ENCODE data around the gene CCDC9. TPM values are rescaled to one million over a fixed set of nuclear protein-coding genes. Genes with fewer than 3 reads are reported as not detected.

CCDC9 gene
- total RNA-seq, 1 donor from 2014 or later, result 59.4 TPM

DNA sequence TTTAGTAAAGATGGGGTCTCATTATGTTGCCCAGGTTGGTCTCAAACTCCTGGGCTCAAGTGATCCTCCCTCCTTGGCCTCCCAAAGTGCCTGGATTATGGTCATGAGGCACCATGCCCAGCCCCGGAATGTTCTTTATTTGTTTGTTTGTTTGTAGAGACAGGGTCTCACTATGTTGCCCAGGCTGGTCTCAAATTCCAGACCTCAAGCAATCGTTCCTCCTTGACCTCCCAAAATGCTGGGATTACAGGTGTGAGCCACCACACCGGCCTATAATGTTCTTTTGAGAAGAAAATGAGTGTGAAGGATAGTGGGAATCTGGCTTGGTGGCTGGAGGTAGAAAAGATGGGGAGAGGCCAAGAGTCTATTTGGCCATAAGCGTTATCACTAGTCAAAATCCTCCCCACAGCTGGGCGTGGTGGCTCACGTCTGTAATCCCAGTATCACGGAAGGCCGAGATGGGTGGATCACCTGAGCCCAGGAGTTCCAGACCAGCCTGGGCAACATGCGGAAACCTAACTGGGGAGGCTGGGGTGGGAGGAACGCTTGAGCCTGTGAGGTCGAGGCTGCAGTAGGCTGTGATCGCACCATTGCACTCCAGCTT is 20.2 kb upstream of the CCDC9 start:
- no peak overlapping the region for H3K27ac Mint-ChIP-seq (ENCODE audit: unreplicated experiment)
- no peak overlapping the region for H3K4me3 Mint-ChIP-seq (ENCODE audit: unreplicated experiment)
- no peaks in the 10 kb centered on the region for H3K36me3 Mint-ChIP-seq (ENCODE audit: low read depth)
- peaks cover 31% of the 10 kb centered on the region for H3K4me1 Mint-ChIP-seq (ENCODE audit: low read depth)
- H3K9me3 Mint-ChIP-seq (ENCODE audit: low read depth), result no peaks in the 10 kb centered on the region
- DNase-seq (ENCODE audit: low spot score), result no peak
- no peaks in the 10 kb centered on the region for H3K27me3 Mint-ChIP-seq (ENCODE audit: low read depth)
- TF ChIP-seq, protein P1, sequence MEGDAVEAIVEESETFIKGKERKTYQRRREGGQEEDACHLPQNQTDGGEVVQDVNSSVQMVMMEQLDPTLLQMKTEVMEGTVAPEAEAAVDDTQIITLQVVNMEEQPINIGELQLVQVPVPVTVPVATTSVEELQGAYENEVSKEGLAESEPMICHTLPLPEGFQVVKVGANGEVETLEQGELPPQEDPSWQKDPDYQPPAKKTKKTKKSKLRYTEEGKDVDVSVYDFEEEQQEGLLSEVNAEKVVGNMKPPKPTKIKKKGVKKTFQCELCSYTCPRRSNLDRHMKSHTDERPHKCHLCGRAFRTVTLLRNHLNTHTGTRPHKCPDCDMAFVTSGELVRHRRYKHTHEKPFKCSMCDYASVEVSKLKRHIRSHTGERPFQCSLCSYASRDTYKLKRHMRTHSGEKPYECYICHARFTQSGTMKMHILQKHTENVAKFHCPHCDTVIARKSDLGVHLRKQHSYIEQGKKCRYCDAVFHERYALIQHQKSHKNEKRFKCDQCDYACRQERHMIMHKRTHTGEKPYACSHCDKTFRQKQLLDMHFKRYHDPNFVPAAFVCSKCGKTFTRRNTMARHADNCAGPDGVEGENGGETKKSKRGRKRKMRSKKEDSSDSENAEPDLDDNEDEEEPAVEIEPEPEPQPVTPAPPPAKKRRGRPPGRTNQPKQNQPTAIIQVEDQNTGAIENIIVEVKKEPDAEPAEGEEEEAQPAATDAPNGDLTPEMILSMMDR (IDR thresholded peaks at IDR 0.05), result no peak

DNA sequence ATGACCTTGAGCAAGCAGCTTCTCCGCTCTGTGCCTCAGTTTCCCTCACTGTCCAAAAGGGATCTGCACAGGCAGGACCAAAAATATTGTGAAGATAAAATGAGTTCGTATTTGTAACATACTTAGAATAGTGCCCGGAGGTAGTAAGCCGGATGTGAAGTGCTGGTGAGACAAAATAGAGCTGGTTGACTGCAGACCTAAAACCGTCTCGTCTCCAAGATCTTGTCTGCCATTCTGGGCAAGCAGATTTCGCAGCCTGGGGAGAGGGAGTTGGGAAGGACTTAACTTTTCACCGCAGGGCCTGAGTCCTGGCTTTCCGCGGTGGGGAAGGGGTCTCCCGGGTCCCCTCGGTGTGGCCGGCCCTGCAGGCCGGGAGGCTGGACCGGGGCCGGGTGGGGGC is 17.2 kb upstream of the CCDC9 start:
- DNase-seq (ENCODE audit: low spot score), result no peak
- Mint-ChIP-seq H3K36me3 (ENCODE audit: low read depth) (no peaks in the 10 kb centered on the region), H3K4me3 (ENCODE audit: unreplicated experiment) (peak overlapping the region; percentile 60), H3K27ac (ENCODE audit: unreplicated experiment) (no peak overlapping the region), H3K4me1 (ENCODE audit: low read depth) (peaks cover 23% of the 10 kb centered on the region), H3K27me3 (ENCODE audit: low read depth) (no peaks in the 10 kb centered on the region), H3K9me3 (ENCODE audit: low read depth) (no peaks in the 10 kb centered on the region)
- TF ChIP-seq, protein P1 (IDR thresholded peaks at IDR 0.05), result no peak

DNA sequence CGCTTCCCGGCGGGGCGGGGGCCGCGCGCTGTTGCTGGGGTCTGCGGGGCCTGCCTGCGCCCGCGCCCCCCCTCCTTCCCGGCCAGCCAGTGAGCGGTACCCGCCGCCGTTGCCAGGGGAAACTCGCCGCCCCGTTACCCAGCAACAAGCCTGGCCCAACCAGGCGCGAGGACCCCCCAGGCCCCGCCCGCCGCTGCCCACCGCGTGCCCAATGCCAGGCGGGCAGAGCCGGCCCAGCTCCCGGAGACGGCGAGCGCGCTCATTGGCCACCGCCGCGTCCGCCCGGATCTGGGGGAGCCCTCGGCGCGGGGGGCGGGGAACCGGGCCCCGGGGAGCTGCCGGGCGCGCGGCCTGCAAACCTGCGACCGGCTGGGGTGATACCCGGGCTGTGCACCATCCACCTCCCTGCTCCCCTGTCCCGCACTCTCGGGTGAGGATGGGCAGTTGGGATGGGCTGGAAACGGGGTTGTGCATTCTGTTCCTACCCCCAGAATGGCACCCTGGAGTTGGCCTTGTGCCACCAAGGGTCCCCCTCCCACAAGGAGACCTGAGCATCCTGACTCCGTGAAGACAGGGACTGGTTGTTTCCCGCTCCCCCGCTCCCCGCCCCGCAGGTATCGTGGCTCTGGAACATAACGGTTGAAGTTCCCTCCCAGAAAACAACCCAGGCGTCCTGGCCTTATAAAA is 16.6 kb upstream of the CCDC9 start:
- peak; percentile 95 for DNase-seq (ENCODE audit: low spot score)

DNA sequence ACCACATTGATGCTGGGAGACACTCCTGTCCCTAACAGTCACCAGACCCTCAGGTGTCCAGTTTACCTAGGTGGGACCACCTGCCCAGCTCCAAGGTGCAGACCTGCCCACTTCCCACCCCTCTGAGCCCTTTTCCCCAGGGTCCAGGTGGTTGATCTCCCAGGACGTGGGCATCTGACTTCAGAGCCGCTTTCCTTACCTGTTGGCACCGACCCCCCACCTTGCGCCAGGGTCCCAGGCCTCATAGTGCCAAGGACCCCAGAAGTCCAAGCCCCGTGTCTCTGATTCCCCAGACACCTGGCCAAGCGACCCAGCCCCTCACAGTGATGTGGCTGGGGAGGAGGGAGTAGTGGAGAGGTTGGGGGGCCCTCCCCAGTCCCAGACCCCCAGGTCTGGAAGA is 15.8 kb upstream of the CCDC9 start:
- Mint-ChIP-seq H3K4me3 (ENCODE audit: unreplicated experiment) (peak overlapping the region; percentile 25), H3K4me1 (ENCODE audit: low read depth) (peaks cover 36% of the 10 kb centered on the region), H3K9me3 (ENCODE audit: low read depth) (no peaks in the 10 kb centered on the region), H3K27me3 (ENCODE audit: low read depth) (no peaks in the 10 kb centered on the region), H3K27ac (ENCODE audit: unreplicated experiment) (peak overlapping the region; percentile 36), H3K36me3 (ENCODE audit: low read depth) (no peaks in the 10 kb centered on the region)
- TF ChIP-seq, protein P1 (IDR thresholded peaks at IDR 0.05), result no peak
- DNase-seq (ENCODE audit: low spot score), result no peak

More for the DNA sequence above, 16.6 kb upstream of the CCDC9 start:
- H3K27me3 Mint-ChIP-seq (ENCODE audit: low read depth), result no peaks in the 10 kb centered on the region
- TF ChIP-seq, protein P1 (IDR thresholded peaks at IDR 0.05), result no peak
- peak overlapping the region; percentile 40 for H3K4me3 Mint-ChIP-seq (ENCODE audit: unreplicated experiment)
- H3K36me3 Mint-ChIP-seq (ENCODE audit: low read depth), result no peaks in the 10 kb centered on the region
- no peaks in the 10 kb centered on the region for H3K9me3 Mint-ChIP-seq (ENCODE audit: low read depth)
- H3K4me1 Mint-ChIP-seq (ENCODE audit: low read depth), result peaks cover 29% of the 10 kb centered on the region
- H3K27ac Mint-ChIP-seq (ENCODE audit: unreplicated experiment), result peak overlapping the region; percentile 17

DNA sequence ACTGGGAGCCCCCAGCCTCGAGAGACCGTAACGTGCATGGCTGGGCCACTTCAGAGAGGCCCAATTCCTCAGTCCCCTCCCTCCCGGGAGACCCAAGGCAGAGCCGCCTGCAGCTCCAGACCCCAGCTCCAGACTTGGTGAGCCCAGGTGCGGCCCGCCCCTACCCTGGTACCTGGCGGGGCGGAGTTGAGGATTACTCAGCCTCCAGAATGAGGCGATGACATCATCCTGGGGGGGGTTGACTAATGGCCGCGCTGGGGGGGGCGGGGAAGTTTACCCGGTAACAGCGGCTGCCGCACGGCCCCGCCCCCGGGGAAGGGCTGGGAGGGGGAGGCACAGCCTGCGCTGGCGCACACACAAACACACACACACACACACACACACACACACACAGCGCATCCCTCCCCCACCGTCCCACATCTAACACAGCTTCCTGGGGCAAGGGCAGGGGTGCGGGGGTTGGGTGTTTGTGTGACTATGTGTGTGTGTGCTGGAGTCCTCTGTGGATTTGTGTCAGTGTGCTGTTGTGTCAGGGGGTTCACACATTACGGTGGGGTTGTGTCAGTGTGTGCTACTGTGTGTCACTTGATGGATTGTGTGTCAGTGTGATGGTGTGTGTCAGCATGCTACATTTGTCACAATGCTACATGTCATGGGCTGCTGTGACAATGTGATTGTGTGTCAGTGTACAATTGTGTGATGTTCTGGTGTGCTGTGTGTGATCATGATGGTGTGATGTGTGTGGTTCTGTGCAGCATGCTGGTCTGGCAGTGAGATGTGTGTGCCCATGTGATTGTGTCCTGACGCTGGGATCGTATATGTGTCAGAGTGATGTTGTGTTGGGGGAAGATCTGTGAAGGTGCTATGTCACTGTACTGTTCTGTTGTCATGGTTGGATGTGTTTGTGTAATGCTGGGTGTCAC is 15.1 kb upstream of the CCDC9 start:
- Mint-ChIP-seq H3K4me1 (ENCODE audit: low read depth) (peaks cover 36% of the 10 kb centered on the region), H3K27ac (ENCODE audit: unreplicated experiment) (peak overlapping the region; percentile 0), H3K4me3 (ENCODE audit: unreplicated experiment) (no peak overlapping the region), H3K9me3 (ENCODE audit: low read depth) (no peaks in the 10 kb centered on the region), H3K27me3 (ENCODE audit: low read depth) (no peaks in the 10 kb centered on the region), H3K36me3 (ENCODE audit: low read depth) (no peaks in the 10 kb centered on the region)
- TF ChIP-seq, protein P1 (IDR thresholded peaks at IDR 0.05), result no peak
- no peak for DNase-seq (ENCODE audit: low spot score)

Data from chondrocyte (in vitro differentiated cells).